Chondrocyte (in vitro differentiated cells): ENCODE measurements around the gene ANO1. TPM values are rescaled to one million over a fixed set of nuclear protein-coding genes. Genes with fewer than 3 reads are reported as not detected.
"Not testable (repeated sequence)": the region's sequence is repeated elsewhere in the genome, so short reads cannot be mapped to it uniquely, and the experiment has no call there.

Experiments
- DNase-seq: peaks from one replicate; pipeline ENCODE4 v3.0.0; 2021; ENCODE audit warnings: mixed read lengths, low spot score
- H3K27ac Mint-ChIP-seq: one replicate; pipeline ENCODE4 v1.8.0; 2021; ENCODE audit warnings: mild to moderate bottlenecking, moderate library complexity, mixed read lengths; ENCODE audit not compliant: unreplicated experiment
- H3K27me3 Mint-ChIP-seq: 2 replicates; pipeline ENCODE4 v1.8.0; 2021; ENCODE audit warnings: low read depth, mixed read lengths
- H3K36me3 Mint-ChIP-seq: 2 replicates; pipeline ENCODE4 v1.8.0; 2021; ENCODE audit warnings: low read depth, mixed read lengths
- H3K4me1 Mint-ChIP-seq: 2 replicates; pipeline ENCODE4 v1.8.0; 2021; ENCODE audit warnings: low read depth, mild to moderate bottlenecking, mixed read lengths
- H3K4me3 Mint-ChIP-seq: one replicate; pipeline ENCODE4 v1.8.0; 2021; ENCODE audit warnings: mild to moderate bottlenecking, moderate library complexity, mixed read lengths; ENCODE audit not compliant: unreplicated experiment
- H3K9me3 Mint-ChIP-seq: 2 replicates; pipeline ENCODE4 v1.8.0; 2021; ENCODE audit warnings: low read depth, mixed read lengths
- CTCF ChIP-seq: fragments of 200-600 bp; sonication (generic); IDR thresholded peaks from 2 replicates; pipeline ENCODE4 v1.5.0; 2021; ENCODE audit warnings: antibody characterized with exemption, mild to moderate bottlenecking, moderate library complexity
- total RNA-seq: library from RNA; stranded (reverse); gene quantifications from 3 replicates; pipeline ENCODE4 v1.2.1, GENCODE V29; 2021

Gene ANO1
- total RNA-seq, 1 donor from 2014 or later, result 1.5 TPM

GRCh38 chr11:70032470-70032795 lies 45.7 kb upstream of the ANO1 start:
- H3K4me1 Mint-ChIP-seq, result no peaks in the 10 kb centered on the region
- H3K36me3 Mint-ChIP-seq, result no peaks in the 10 kb centered on the region
- no peaks in the 10 kb centered on the region for H3K9me3 Mint-ChIP-seq
- H3K4me3 Mint-ChIP-seq, result no peak overlapping the region
- H3K27ac Mint-ChIP-seq, result no peak overlapping the region
- H3K27me3 Mint-ChIP-seq, result peaks cover 41% of the 10 kb centered on the region
- TF ChIP-seq CTCF, result no peak
- no peak for DNase-seq

- no peak overlapping the region for H3K27ac Mint-ChIP-seq
- H3K36me3 Mint-ChIP-seq, result peaks cover under 1% of the 10 kb centered on the region
- H3K9me3 Mint-ChIP-seq, result peaks cover 4% of the 10 kb centered on the region
- peaks cover 37% of the 10 kb centered on the region for H3K27me3 Mint-ChIP-seq
- DNase-seq, result no peak
- H3K4me3 Mint-ChIP-seq, result no peak overlapping the region
- no peak for TF ChIP-seq CTCF
- H3K4me1 Mint-ChIP-seq, result no peaks in the 10 kb centered on the region
Measured at GRCh38 chr11:70032943-70033710, 45.0 kb upstream of the ANO1 start.

- Mint-ChIP-seq H3K9me3 (peaks cover 10% of the 10 kb centered on the region), H3K27ac (no peak overlapping the region), H3K36me3 (peaks cover 6% of the 10 kb centered on the region), H3K4me1 (no peaks in the 10 kb centered on the region), H3K4me3 (no peak overlapping the region), H3K27me3 (peaks cover 39% of the 10 kb centered on the region)
- TF ChIP-seq CTCF, result no peak
- no peak for DNase-seq
Measured at GRCh38 chr11:70033711-70034070, 44.4 kb upstream of the ANO1 start.

- no peak for DNase-seq
- H3K4me1 Mint-ChIP-seq, result no peaks in the 10 kb centered on the region
Measured at GRCh38 chr11:70034740-70035365, 43.3 kb upstream of the ANO1 start.

GRCh38 chr11:70035665-70036064 lies 42.5 kb upstream of the ANO1 start:
- Mint-ChIP-seq H3K27me3 (peaks cover 46% of the 10 kb centered on the region), H3K9me3 (peaks cover 14% of the 10 kb centered on the region)
- DNase-seq, H3K4me1 Mint-ChIP-seq, H3K36me3 Mint-ChIP-seq, H3K4me3 Mint-ChIP-seq, H3K27ac Mint-ChIP-seq: not testable (repeated sequence)

More at GRCh38 chr11:70034740-70035365, 43.3 kb upstream of the ANO1 start:
- Mint-ChIP-seq H3K27ac (no peak overlapping the region), H3K4me3 (no peak overlapping the region), H3K27me3 (peaks cover 44% of the 10 kb centered on the region), H3K36me3 (peaks cover 8% of the 10 kb centered on the region), H3K9me3 (peaks cover 14% of the 10 kb centered on the region)
- TF ChIP-seq CTCF, result no peak
